ENCODE results near the gene ZSWIM1. TPM values are rescaled to one million over a fixed set of nuclear protein-coding genes. Genes with fewer than 3 reads are reported as not detected.

Gene ZSWIM1
- total RNA-seq, 1 donor from 2014 or later, result 14.4 TPM

- no peak for DNase-seq (ENCODE audit: low spot score)
Measured at GRCh38 chr20:45908084-45908483, 27.1 kb downstream of the ZSWIM1 start.

GRCh38 chr20:45909336-45909808 lies 28.3 kb downstream of the ZSWIM1 start:
- no peak for DNase-seq (ENCODE audit: low spot score)

- no peak for DNase-seq (ENCODE audit: low spot score)
Measured at GRCh38 chr20:45909817-45910669, 29.0 kb downstream of the ZSWIM1 start.

GRCh38 chr20:45910670-45911485 lies 29.9 kb downstream of the ZSWIM1 start:
- DNase-seq (ENCODE audit: low spot score), result peak; percentile 99

GRCh38 chr20:45911486-45912343 lies 30.7 kb downstream of the ZSWIM1 start, which contains the start of gene PLTP:
PLTP (minus strand) TSS chr20:45912155; CDS start chr20:45911452, 703 bp downstream.
- peak; percentile 76 for DNase-seq (ENCODE audit: low spot score)

- no peak for DNase-seq (ENCODE audit: low spot score)
Measured at GRCh38 chr20:45912344-45912682, 31.3 kb downstream of the ZSWIM1 start.

GRCh38 chr20:45913116-45913515 lies 32.1 kb downstream of the ZSWIM1 start:
- no peak for DNase-seq (ENCODE audit: low spot score)

- no peak for DNase-seq (ENCODE audit: low spot score)
Measured at GRCh38 chr20:45917790-45918141, 36.7 kb downstream of the ZSWIM1 start.

- DNase-seq (ENCODE audit: low spot score), result no peak
Measured at GRCh38 chr20:45918182-45918737, 37.2 kb downstream of the ZSWIM1 start.

- no peak for DNase-seq (ENCODE audit: low spot score)
Measured at GRCh38 chr20:45918779-45919537, 37.9 kb downstream of the ZSWIM1 start.

GRCh38 chr20:45919542-45920399 lies 38.7 kb downstream of the ZSWIM1 start:
- peak; percentile 65 for DNase-seq (ENCODE audit: low spot score)

GRCh38 chr20:45920462-45921336 lies 39.7 kb downstream of the ZSWIM1 start:
- no peak for DNase-seq (ENCODE audit: low spot score)

- DNase-seq (ENCODE audit: low spot score), result no peak
Measured at GRCh38 chr20:45921337-45922189, 40.5 kb downstream of the ZSWIM1 start.

GRCh38 chr20:45924391-45925261 lies 43.6 kb downstream of the ZSWIM1 start:
- no peak for DNase-seq (ENCODE audit: low spot score)

GRCh38 chr20:45925821-45926506 lies 44.9 kb downstream of the ZSWIM1 start:
- no peak for DNase-seq (ENCODE audit: low spot score)

- no peak for DNase-seq (ENCODE audit: low spot score)
Measured at GRCh38 chr20:45926731-45927070, 45.7 kb downstream of the ZSWIM1 start.
